Measurements from ENCODE around the gene RRP15.

Gene RRP15

DNA sequence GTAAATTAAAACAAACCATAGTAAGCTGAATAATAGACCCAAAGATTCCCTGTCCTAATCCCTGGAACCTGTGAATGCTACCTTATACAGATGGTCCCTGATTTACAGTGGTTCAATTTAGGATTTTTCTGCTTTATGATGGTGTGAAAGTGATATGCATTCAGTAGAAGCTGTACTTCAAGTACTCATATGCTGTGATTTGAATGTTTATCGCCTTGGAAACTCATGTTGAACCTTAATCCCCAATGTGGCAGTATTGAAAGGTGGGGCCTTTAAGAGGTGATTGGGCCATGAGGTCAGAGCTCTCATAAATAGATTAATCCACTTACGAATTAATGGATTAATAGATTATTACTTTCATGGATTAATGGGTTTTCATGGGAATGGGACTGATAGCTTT is 10.6 kb upstream of the RRP15 start:
- no peak overlapping the region for H3K27ac Mint-ChIP-seq
- no peaks in the 10 kb centered on the region for H3K4me1 Mint-ChIP-seq
- peaks cover 17% of the 10 kb centered on the region for H3K27me3 Mint-ChIP-seq
- ATAC-seq = no peak
- no peaks in the 10 kb centered on the region for H3K36me3 Mint-ChIP-seq
- no peaks in the 10 kb centered on the region for H3K9me3 Mint-ChIP-seq
- H3K4me3 Mint-ChIP-seq = no peak overlapping the region

DNA sequence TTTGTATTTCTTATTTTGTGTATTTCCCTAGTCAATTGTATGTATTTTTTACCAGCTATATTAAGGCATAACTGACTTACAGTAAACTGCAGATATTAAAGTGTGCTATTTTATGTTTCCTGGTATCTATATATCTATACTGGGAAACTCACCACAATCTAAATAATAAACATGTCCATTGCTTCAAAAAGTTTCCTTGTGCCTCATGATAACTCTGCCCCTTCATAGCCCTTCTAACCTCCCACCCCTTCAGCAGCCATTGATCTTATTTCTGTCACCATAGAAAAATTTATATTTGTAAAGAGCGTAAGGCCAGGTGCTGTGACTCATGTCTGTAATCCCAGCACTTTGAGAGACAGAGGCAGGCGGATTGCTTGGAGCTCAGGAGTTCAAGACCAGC is 9.3 kb upstream of the RRP15 start:
- peaks cover 24% of the 10 kb centered on the region for H3K27me3 Mint-ChIP-seq
- ATAC-seq = no peak
- no peak overlapping the region for H3K27ac Mint-ChIP-seq
- no peaks in the 10 kb centered on the region for H3K4me1 Mint-ChIP-seq
- no peaks in the 10 kb centered on the region for H3K9me3 Mint-ChIP-seq
- no peak overlapping the region for H3K4me3 Mint-ChIP-seq
- H3K36me3 Mint-ChIP-seq = no peaks in the 10 kb centered on the region

DNA sequence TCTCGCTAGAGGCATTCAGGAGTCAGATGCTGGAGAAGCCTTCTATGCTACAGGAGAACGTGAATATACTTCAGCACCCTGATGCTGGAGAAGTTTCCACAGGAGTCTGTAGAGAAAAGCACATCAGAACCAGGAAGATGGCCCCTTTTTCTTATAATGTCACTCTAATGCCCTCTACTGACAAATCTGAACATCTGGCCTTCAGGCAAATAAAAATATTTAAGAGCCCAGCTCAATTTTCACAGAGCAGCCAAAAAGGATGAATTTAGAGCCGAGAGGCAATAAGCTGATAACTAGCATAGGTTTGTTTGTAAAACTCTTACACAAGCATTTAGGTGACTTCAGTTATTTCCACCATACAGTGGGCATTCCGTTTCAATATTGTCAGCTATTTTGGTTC is 3.8 kb upstream of the RRP15 start:
- no peak for ATAC-seq

DNA sequence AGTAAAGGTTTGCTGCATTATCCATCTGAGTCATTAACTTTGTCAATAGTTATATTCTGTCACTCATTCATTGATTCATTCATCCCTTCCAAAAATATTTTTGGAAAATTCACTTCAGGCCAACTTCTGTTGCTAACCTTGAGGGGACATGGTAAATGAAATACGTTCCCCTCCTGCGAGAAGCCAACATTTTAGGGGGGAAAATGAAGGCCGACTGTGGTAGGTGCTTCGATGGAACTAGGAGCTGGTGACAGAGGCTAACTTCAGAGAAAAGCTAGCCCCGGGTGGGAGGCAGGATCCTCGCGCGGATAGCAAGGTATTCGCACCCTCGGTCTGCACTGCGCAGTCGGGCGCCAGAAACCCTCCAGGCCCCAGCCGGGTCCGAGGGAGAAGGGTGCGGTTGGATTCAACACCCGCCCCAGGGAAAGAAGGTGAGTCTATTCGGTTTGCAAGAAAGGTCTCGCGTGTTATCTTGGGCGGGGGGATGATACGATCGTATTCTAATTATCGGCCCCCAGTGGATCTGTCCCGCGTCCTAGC is 646 bp upstream of the RRP15 start:
- Mint-ChIP-seq H3K4me1 (peaks cover 25% of the 10 kb centered on the region), H3K27me3 (peaks cover 9% of the 10 kb centered on the region), H3K9me3 (no peaks in the 10 kb centered on the region), H3K27ac (peak overlapping the region; percentile 90), H3K4me3 (peak overlapping the region; percentile 88), H3K36me3 (peaks cover 5% of the 10 kb centered on the region)
- ATAC-seq = peak; percentile 2

More for the DNA sequence above, 3.8 kb upstream of the RRP15 start:
- peaks cover 9% of the 10 kb centered on the region for H3K27me3 Mint-ChIP-seq
- H3K36me3 Mint-ChIP-seq = no peaks in the 10 kb centered on the region
- H3K27ac Mint-ChIP-seq = no peak overlapping the region
- H3K4me1 Mint-ChIP-seq = peaks cover 19% of the 10 kb centered on the region
- no peaks in the 10 kb centered on the region for H3K9me3 Mint-ChIP-seq
- no peak overlapping the region for H3K4me3 Mint-ChIP-seq

DNA sequence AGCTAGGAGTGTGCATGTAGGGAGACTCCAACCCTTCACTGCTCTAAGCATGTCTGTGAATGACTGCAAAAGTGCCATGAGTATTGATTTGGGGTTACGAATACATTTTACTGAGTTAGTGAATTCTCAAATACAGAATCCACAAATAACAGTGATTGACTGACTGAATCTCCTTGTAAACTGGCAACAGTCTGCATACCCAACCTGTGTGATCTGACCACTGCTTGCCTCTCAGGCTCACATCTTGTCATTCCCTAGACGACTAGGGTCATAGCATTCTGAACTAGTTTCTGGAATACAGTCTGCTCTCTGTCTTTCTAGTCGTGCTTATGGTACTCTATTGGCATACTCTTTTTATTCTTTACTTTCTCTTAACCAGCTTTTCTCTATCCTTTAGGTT is 7.4 kb downstream of the RRP15 start:
- no peak overlapping the region for H3K27ac Mint-ChIP-seq
- no peak for ATAC-seq
- no peaks in the 10 kb centered on the region for H3K9me3 Mint-ChIP-seq
- H3K36me3 Mint-ChIP-seq = peaks cover 23% of the 10 kb centered on the region
- no peaks in the 10 kb centered on the region for H3K27me3 Mint-ChIP-seq
- peaks cover 11% of the 10 kb centered on the region for H3K4me1 Mint-ChIP-seq
- H3K4me3 Mint-ChIP-seq = no peak overlapping the region

DNA sequence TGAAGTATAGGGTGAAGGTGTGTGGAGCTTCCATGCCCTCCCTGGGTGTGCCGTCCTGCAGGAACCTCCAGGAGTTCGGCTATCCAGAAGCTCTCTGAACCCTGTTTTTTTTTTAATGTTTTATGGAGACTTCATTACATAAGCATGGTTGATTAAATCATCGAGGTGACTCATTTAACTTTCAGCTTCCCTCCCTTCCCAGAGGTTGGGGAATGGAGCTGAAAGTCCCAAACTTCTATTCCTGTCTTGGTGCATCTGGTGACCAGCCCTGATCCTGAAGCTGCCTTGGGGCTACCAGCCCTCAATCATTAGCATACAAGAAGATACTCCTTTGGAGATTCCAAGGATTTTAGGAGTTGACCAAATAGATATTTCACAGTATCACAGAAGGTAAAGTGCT is 9.5 kb downstream of the RRP15 start:
- no peaks in the 10 kb centered on the region for H3K27me3 Mint-ChIP-seq
- no peak for ATAC-seq
- no peak overlapping the region for H3K4me3 Mint-ChIP-seq
- H3K4me1 Mint-ChIP-seq = peaks cover 16% of the 10 kb centered on the region
- no peak overlapping the region for H3K27ac Mint-ChIP-seq
- peaks cover 23% of the 10 kb centered on the region for H3K36me3 Mint-ChIP-seq
- H3K9me3 Mint-ChIP-seq = no peaks in the 10 kb centered on the region

DNA sequence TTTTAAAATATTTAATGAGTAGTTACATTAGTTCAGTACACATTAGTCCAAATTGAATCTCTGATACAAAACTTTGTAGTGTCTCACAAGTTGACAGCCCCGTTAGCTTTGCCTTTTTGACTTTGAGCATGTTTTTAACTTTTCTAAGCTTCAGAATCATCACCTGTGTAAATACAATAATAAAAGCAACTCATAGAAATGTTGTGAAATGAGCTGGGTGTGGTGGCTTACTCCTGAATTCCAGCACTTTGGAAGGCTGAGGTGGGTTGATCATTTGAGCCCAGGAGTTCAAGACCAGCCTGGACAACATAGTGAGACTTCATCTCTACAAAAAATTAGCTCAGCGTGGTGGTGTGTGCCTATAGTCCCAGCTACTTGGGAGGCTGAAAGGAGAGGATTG is 11.1 kb downstream of the RRP15 start:
- ATAC-seq = no peak
- H3K36me3 Mint-ChIP-seq = peaks cover 23% of the 10 kb centered on the region
- H3K4me1 Mint-ChIP-seq = peaks cover 16% of the 10 kb centered on the region

DNA sequence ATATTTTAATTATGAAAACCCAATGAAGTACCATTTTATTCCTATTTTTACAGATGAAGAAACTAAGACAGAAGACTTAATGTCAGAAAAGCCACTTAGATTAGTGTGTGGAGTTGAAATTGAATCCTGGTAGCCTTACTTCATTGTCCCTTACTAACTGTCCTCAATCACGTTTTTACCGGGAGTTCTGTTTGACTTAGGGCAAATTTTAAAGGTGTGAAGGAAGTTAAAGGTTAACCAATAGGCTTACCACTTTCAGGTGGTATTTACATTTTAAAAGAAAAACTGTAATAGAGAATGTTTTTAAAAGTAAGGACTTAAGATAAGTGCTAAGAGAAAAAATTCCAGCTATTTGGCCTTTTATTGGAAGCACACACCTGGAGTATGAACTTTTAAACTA is 12.4 kb downstream of the RRP15 start:
- Mint-ChIP-seq H3K27ac (no peak overlapping the region), H3K4me1 (peaks cover 16% of the 10 kb centered on the region), H3K9me3 (no peaks in the 10 kb centered on the region), H3K4me3 (no peak overlapping the region), H3K27me3 (no peaks in the 10 kb centered on the region), H3K36me3 (peaks cover 23% of the 10 kb centered on the region)
- ATAC-seq = no peak

More for the DNA sequence above, 11.1 kb downstream of the RRP15 start:
- no peaks in the 10 kb centered on the region for H3K27me3 Mint-ChIP-seq
- H3K4me3 Mint-ChIP-seq = no peak overlapping the region
- no peaks in the 10 kb centered on the region for H3K9me3 Mint-ChIP-seq
- H3K27ac Mint-ChIP-seq = no peak overlapping the region

DNA sequence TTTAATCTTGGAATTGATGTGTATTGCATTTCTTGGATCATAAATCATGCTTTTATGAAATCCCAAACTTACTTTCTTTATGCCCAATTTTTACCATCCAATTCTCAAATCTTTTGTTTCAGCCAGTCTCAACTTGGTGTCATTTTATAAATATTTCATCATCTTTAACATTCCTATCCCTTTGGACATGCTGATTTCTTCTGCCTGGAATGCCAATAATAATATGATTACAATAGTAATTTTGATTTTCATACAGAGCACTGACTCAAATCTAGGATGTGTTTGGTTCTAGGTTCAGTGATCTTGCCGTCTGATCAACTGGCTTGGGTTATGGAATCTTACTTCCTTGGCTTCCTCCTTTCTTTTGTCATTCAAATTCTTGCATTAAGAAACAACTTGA is 12.8 kb downstream of the RRP15 start:
- no peak for ATAC-seq
- Mint-ChIP-seq H3K27ac (no peak overlapping the region), H3K27me3 (no peaks in the 10 kb centered on the region), H3K9me3 (no peaks in the 10 kb centered on the region), H3K4me1 (peaks cover 16% of the 10 kb centered on the region), H3K4me3 (no peak overlapping the region), H3K36me3 (peaks cover 23% of the 10 kb centered on the region)

DNA sequence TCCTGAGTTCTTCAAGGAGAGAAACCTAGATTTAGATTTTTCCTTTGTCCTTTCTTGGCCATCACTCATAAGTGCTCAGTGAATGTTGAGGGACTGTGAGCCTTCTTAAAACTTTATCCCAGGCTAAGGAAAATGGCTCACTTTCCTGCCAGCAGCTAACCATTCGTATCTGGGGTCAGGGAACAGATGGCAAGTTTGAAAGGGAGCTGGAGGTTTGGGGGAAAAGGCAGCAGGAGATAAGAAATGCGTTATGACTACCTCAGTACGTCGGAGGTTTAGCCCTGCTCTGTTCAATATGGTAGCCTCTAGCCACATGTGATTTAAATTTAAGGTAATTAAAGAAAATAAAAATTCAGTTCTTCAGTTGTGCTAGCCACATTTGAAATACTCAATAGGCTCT is 13.3 kb downstream of the RRP15 start:
- Mint-ChIP-seq H3K36me3 (peaks cover 26% of the 10 kb centered on the region), H3K27ac (no peak overlapping the region), H3K9me3 (no peaks in the 10 kb centered on the region), H3K4me3 (no peak overlapping the region), H3K4me1 (peaks cover 16% of the 10 kb centered on the region), H3K27me3 (no peaks in the 10 kb centered on the region)
- ATAC-seq = no peak

DNA sequence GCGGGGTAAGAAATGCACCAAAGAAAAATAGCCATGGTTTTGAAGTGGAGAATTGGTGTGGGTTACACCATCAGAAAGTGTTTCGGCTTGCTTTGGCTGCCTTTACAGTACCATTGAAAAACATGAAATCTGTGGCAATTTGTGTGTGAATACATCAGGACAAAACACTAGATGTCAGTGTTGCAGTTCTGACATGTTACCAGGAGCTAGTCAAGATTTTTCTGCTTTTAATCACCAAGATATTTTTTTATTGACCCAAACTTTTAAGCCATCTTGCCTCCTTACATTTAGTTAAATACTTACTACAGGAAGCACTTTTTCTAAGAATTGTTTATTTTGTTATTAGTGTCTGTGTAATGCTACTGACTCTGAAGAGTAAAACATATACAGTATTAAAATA is 14.3 kb downstream of the RRP15 start:
- Mint-ChIP-seq H3K4me3 (no peak overlapping the region), H3K27me3 (no peaks in the 10 kb centered on the region), H3K27ac (no peak overlapping the region), H3K9me3 (no peaks in the 10 kb centered on the region), H3K36me3 (peaks cover 24% of the 10 kb centered on the region), H3K4me1 (peaks cover 16% of the 10 kb centered on the region)
- ATAC-seq = no peak

DNA sequence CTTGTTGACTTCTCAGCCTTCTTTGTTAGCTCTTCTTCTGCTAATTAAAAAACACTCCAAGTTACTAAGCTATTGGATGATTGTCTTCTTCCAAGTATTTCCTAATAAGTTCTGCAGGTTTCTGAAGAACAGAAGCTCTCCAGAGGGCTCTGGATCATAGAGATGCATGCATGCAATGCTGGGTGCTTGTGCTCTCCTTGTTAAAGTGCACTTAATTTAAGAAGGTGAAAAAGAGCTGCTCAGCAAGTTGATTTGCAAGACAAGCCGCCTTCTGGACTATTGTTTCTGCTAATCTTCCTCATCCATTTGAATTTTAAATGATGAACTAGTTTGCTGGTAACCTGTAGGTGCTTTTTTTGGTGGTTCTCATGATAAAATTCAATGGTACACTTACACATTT is 16.1 kb downstream of the RRP15 start:
- peaks cover 27% of the 10 kb centered on the region for H3K36me3 Mint-ChIP-seq
- H3K27ac Mint-ChIP-seq = no peak overlapping the region
- no peaks in the 10 kb centered on the region for H3K27me3 Mint-ChIP-seq
- peaks cover 15% of the 10 kb centered on the region for H3K4me1 Mint-ChIP-seq
- no peak overlapping the region for H3K4me3 Mint-ChIP-seq
- H3K9me3 Mint-ChIP-seq = no peaks in the 10 kb centered on the region
- ATAC-seq = no peak

DNA sequence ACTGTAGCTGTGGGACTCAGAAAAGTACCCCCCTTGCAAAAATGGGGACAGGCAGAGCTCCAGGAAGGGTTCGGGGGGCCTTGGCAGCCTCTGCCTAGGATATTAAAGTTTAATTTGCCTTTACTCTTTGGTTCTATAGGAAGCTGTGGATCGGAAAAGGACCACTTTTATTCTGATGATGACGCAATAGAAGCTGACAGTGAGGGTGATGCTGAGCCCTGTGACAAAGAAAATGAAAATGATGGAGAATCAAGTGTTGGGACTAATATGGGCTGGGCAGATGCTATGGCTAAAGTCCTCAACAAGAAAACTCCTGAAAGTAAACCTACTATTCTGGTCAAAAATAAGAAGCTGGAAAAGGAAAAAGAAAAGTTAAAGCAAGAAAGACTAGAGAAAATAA is 17.1 kb downstream of the RRP15 start:
- H3K4me1 Mint-ChIP-seq = peaks cover 6% of the 10 kb centered on the region
- no peak overlapping the region for H3K27ac Mint-ChIP-seq
- peaks cover 19% of the 10 kb centered on the region for H3K36me3 Mint-ChIP-seq
- no peaks in the 10 kb centered on the region for H3K9me3 Mint-ChIP-seq
- no peak overlapping the region for H3K4me3 Mint-ChIP-seq
- ATAC-seq = no peak
- H3K27me3 Mint-ChIP-seq = no peaks in the 10 kb centered on the region

DNA sequence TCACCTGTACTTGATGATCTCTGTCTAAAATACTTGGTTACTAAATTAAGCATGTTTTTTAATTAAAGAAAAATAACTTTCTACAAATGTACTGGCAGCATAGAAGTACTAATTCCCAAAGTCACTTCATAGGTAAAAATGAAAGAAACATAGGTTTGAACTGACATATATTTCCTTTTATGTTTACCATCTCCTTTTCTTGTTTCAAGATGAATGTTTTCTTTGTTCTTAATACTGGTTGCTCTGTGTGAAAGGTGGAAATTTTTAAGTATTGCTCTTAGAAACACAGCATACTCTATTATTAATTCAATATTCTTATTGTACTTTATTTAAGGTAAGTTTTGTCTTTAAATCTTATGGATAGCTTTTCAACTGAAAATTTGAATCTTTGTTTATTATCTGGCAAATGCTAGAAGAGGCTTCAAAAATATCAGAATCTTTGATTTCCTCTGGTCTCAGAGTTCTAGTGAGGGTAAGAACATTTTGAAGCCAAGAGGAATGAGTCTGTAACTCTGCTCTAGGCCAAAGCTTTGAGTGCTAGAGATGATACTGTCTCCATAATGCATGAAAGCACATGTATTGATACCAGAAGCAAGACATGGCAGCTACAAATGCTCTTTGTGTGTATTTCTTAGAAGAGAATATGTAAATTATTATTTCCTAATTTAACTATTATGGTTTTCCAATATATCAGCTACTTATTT is 18.2 kb downstream of the RRP15 start:
- no peak overlapping the region for H3K4me3 Mint-ChIP-seq
- peaks cover 23% of the 10 kb centered on the region for H3K36me3 Mint-ChIP-seq
- no peak overlapping the region for H3K27ac Mint-ChIP-seq
- no peak for ATAC-seq
- H3K4me1 Mint-ChIP-seq = peaks cover 1% of the 10 kb centered on the region
- no peaks in the 10 kb centered on the region for H3K9me3 Mint-ChIP-seq
- H3K27me3 Mint-ChIP-seq = no peaks in the 10 kb centered on the region

DNA sequence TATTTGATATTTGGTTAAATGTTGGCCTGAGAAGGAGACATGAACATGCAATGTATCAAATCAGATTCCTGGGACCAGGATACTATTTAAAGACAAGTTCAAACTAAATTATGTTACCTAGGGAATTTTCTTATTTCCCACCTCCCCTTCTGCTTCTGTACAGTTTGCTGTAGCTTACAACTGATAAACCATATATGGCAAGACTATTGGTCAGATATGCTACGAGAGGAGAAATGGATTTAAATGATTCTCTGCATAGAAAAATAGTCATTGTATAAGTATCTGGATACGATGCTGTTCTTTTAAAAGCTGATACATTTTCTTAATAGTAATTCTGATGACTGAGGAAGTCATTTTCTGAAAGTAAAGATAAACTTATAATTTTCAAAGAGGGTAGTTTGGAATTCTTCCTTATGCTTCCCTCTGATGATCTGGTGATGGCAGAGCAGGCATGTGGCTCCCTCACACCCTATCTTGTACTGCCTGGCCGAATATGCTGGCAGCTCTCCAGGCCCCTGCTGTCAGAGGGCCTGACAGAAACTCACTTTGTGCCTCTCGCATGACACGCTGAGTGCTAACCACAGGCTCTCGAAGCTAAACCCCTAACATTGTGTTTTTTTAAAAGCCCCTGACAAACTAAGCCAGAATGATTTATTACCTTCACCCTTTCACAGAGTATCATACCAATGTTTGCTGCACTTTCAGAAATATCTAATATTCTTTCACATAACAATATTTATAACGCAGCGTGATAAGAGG is 19.4 kb downstream of the RRP15 start:
- no peak overlapping the region for H3K4me3 Mint-ChIP-seq
- peaks cover 28% of the 10 kb centered on the region for H3K36me3 Mint-ChIP-seq
- H3K27me3 Mint-ChIP-seq = no peaks in the 10 kb centered on the region
- H3K4me1 Mint-ChIP-seq = no peaks in the 10 kb centered on the region
- no peak overlapping the region for H3K27ac Mint-ChIP-seq
- no peaks in the 10 kb centered on the region for H3K9me3 Mint-ChIP-seq
- ATAC-seq = no peak

All from stimulated activated memory B cell treated with anti-CD40 and anti-IgM and Interleukin-4, amounts not matched to agents 10 μg/mL and 1 μg/mL and 100 μg/mL, for 72 hours (primary cell).